Nephron progenitor cell (in vitro differentiated cells): ENCODE data around the gene BRD4.
A peak's percentile ranks its signal among the peaks of the same experiment; 100 is the strongest.

ENCODE experiments used
- DNase-seq: peaks from one replicate; pipeline ENCODE4 v3.0.0; 2021
- H3K27ac Mint-ChIP-seq: 2 replicates; pipeline ENCODE4 v1.8.0; 2021; ENCODE audit warnings: mild to moderate bottlenecking, moderate library complexity, mixed read lengths
- H3K27me3 Mint-ChIP-seq: 2 replicates; pipeline ENCODE4 v1.8.0; 2021; ENCODE audit warnings: mild to moderate bottlenecking, low read depth, mixed read lengths; ENCODE audit not compliant: poor library complexity
- H3K36me3 Mint-ChIP-seq: 2 replicates; pipeline ENCODE4 v1.8.0; 2021; ENCODE audit warnings: low read depth, mixed read lengths
- H3K4me1 Mint-ChIP-seq: 2 replicates; pipeline ENCODE4 v1.8.0; 2021; ENCODE audit warnings: mixed read lengths
- H3K4me3 Mint-ChIP-seq: 2 replicates; pipeline ENCODE4 v1.8.0; 2021; ENCODE audit warnings: mild to moderate bottlenecking, moderate library complexity, mixed read lengths
- H3K9me3 Mint-ChIP-seq: 2 replicates; pipeline ENCODE4 v1.8.0; 2021; ENCODE audit warnings: mild to moderate bottlenecking, moderate library complexity, mixed read lengths
- TF ChIP-seq, protein P1 (sequence below): fragments of 200-600 bp; sonication (generic); IDR thresholded peaks from 2 replicates; pipeline ENCODE4 v1.5.0; 2021; ENCODE audit warnings: antibody characterized with exemption

Gene BRD4

DNA sequence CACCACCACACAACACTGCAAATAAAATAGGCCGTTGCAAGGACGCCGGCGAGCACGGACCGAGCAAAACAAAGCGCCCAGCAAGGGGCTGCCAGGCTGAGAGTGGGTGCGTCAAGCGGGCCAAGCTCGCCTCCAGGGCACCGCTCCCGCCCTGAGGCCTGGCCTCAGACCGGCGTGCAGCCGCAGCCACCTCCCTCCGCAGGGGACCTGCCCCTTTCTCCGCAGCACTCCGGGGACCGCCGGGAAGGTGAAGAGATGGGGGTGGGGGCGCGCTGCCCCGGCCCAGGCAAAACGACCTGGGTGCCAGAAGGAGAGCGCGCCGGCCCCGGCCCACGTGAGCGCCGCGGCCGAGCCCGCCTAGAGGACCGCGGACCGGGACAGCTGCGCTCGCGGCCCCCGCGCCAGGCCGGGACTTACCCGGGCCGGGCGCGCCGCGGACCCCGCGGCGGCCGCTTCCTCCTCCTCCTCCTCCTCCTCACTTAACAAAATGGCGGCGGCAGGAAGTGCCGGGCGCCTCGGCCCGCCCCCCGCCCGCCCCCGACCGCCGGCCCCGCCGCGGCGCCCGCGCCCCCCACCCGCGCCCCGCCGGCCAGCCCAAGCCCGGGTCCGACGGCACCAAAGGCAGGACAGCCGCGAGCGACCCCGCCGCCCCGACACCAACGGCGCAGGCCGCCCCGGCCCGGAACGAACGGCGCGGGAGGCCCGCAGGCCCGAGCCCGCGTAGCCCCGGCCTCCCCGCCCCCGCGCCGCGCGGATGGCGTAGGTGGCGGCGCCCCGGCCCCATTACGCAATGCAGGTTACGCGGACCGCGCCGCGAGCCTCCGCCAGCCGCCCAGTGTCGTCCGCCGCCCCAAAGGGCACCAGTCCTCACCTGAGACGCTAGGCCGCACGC lies 674 bp downstream of the BRD4 start:
- Mint-ChIP-seq H3K4me1 (peaks cover 59% of the 10 kb centered on the region), H3K4me3 (peak overlapping the region; percentile 97), H3K27ac (peak overlapping the region; percentile 97), H3K9me3 (peaks cover 3% of the 10 kb centered on the region), H3K36me3 (peaks cover 18% of the 10 kb centered on the region), H3K27me3 (no peaks in the 10 kb centered on the region)
- TF ChIP-seq, protein P1, sequence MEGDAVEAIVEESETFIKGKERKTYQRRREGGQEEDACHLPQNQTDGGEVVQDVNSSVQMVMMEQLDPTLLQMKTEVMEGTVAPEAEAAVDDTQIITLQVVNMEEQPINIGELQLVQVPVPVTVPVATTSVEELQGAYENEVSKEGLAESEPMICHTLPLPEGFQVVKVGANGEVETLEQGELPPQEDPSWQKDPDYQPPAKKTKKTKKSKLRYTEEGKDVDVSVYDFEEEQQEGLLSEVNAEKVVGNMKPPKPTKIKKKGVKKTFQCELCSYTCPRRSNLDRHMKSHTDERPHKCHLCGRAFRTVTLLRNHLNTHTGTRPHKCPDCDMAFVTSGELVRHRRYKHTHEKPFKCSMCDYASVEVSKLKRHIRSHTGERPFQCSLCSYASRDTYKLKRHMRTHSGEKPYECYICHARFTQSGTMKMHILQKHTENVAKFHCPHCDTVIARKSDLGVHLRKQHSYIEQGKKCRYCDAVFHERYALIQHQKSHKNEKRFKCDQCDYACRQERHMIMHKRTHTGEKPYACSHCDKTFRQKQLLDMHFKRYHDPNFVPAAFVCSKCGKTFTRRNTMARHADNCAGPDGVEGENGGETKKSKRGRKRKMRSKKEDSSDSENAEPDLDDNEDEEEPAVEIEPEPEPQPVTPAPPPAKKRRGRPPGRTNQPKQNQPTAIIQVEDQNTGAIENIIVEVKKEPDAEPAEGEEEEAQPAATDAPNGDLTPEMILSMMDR = no peak
- peak; percentile 57 for DNase-seq

GRCh38 chr19:15330801-15331418 lies 1.4 kb downstream of the BRD4 start:
- peaks cover 14% of the 10 kb centered on the region for H3K36me3 Mint-ChIP-seq
- peak overlapping the region; percentile 97 for H3K27ac Mint-ChIP-seq
- H3K4me1 Mint-ChIP-seq = peaks cover 56% of the 10 kb centered on the region
- peak overlapping the region; percentile 97 for H3K4me3 Mint-ChIP-seq
- H3K27me3 Mint-ChIP-seq = no peaks in the 10 kb centered on the region
- peaks cover 3% of the 10 kb centered on the region for H3K9me3 Mint-ChIP-seq
- TF ChIP-seq, protein P1 = no peak
- no peak for DNase-seq

- DNase-seq = no peak
- Mint-ChIP-seq H3K9me3 (peaks cover 6% of the 10 kb centered on the region), H3K27me3 (no peaks in the 10 kb centered on the region), H3K4me3 (no peak overlapping the region), H3K4me1 (peaks cover 66% of the 10 kb centered on the region), H3K36me3 (peaks cover 22% of the 10 kb centered on the region), H3K27ac (no peak overlapping the region)
- TF ChIP-seq, protein P1 = no peak
Measured at GRCh38 chr19:15328312-15328711, 4.0 kb downstream of the BRD4 start.

DNA sequence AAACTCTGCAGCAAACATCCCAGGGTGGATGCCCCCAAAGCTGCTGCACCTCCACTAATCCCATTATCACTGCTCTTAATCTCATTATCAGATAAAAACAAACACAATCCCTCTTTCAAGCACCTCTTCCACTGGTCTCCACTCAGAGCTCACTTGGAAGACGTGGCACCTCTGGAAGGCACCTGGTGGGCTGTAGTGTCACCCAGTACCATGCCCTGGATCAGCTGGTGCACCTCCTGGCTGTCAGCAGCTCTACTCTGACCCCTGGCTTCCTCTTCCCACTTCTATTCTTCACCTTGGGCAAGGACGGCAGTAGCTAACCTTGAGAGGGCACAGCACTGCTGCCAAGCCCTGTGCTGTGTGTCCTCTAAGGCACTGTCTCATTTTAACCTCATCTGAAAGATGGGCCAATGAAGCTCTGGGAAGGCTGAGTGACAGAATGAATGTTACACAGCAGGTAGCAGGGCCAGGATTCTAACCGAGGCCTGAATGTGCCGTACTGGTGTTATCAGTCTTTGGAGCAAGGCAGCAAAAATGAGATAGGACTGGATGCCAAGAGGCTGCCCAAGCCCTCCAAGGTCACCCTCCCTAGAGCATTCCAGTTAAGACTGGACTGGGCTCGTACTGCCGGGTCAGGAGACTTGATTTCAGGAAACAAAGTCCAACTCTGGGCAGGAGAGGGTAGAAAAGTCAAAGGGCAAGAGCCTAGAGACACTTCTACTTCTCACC lies 7.4 kb downstream of the BRD4 start:
- DNase-seq = no peak
- H3K27ac Mint-ChIP-seq = peak overlapping the region; percentile 23
- TF ChIP-seq, protein P1 = no peak
- peaks cover 13% of the 10 kb centered on the region for H3K9me3 Mint-ChIP-seq
- no peaks in the 10 kb centered on the region for H3K27me3 Mint-ChIP-seq
- H3K4me1 Mint-ChIP-seq = peaks cover 72% of the 10 kb centered on the region
- H3K4me3 Mint-ChIP-seq = no peak overlapping the region
- H3K36me3 Mint-ChIP-seq = peaks cover 31% of the 10 kb centered on the region

GRCh38 chr19:15323496-15324235 lies 8.7 kb downstream of the BRD4 start:
- peaks cover 64% of the 10 kb centered on the region for H3K4me1 Mint-ChIP-seq
- TF ChIP-seq, protein P1 = no peak
- H3K27me3 Mint-ChIP-seq = no peaks in the 10 kb centered on the region
- H3K4me3 Mint-ChIP-seq = no peak overlapping the region
- DNase-seq = no peak
- H3K9me3 Mint-ChIP-seq = peaks cover 10% of the 10 kb centered on the region
- H3K36me3 Mint-ChIP-seq = peaks cover 21% of the 10 kb centered on the region
- H3K27ac Mint-ChIP-seq = no peak overlapping the region
